ENCODE results near the gene MLLT10.

DNA sequence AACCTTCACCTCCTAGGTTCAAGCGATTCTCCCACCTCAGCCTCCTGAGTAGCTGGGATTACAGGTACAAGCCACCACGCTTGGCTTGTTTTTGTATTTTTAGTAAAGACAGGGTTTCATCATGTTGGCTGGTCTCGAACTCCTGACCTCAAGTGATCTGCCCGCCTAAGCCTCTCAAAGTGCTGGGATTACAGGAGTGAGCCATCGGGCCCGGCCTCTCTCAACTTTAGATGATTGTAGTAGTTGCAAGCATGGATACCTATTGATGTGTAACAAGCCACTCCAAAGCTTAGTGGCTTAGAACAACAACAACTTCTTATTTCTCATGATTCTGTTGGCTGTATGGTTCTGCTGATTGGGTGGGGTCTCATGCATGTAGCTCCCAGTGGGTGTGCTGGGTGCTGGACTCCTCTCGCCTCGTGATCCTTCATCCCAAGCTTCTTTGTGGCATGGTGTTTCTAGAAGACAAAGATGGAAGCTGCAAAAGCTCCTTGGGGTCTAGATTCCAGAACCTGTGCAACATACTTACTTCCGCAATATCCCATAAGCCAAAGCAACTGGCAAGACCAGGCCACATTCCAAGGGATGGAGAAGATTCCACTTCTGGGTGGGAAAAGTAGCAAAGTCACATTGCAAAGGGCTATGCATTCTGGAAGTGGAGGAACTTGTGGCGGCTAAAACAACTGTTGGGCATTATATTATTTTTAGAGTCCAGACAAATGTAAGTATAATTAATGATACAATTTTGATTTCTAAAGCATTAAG lies 46.4 kb upstream of the MLLT10 start:
- TF ChIP-seq, protein P1, sequence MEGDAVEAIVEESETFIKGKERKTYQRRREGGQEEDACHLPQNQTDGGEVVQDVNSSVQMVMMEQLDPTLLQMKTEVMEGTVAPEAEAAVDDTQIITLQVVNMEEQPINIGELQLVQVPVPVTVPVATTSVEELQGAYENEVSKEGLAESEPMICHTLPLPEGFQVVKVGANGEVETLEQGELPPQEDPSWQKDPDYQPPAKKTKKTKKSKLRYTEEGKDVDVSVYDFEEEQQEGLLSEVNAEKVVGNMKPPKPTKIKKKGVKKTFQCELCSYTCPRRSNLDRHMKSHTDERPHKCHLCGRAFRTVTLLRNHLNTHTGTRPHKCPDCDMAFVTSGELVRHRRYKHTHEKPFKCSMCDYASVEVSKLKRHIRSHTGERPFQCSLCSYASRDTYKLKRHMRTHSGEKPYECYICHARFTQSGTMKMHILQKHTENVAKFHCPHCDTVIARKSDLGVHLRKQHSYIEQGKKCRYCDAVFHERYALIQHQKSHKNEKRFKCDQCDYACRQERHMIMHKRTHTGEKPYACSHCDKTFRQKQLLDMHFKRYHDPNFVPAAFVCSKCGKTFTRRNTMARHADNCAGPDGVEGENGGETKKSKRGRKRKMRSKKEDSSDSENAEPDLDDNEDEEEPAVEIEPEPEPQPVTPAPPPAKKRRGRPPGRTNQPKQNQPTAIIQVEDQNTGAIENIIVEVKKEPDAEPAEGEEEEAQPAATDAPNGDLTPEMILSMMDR (IDR thresholded peaks at IDR 0.05; ENCODE audit: control extremely low read depth in 1 of 3, insufficient read depth in 1 of 3, low read depth in 1 of 3, low read length in 3 of 3): no peak
- TF ChIP-seq RFX5 (IDR thresholded peaks at IDR 0.05; ENCODE audit: borderline replicate concordance, low read depth, low read length) (no peak), BACH1 (IDR thresholded peaks at IDR 0.05; ENCODE audit: low read length) (no peak), GTF2F1 (IDR thresholded peaks at IDR 0.05; ENCODE audit: borderline replicate concordance, low read depth, low read length) (no peak), RAD21 (IDR thresholded peaks at IDR 0.05 in 1 of 2, conservative IDR thresholded peaks at IDR 0.05 in 1 of 2; ENCODE audit: low read depth in 2 of 2, low read length in 2 of 2) (no peak)
- TF ChIP-seq, protein P2, sequence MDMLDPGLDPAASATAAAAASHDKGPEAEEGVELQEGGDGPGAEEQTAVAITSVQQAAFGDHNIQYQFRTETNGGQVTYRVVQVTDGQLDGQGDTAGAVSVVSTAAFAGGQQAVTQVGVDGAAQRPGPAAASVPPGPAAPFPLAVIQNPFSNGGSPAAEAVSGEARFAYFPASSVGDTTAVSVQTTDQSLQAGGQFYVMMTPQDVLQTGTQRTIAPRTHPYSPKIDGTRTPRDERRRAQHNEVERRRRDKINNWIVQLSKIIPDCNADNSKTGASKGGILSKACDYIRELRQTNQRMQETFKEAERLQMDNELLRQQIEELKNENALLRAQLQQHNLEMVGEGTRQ (IDR thresholded peaks at IDR 0.05; ENCODE audit: low read length): no peak
- TF ChIP-seq, protein P3, sequence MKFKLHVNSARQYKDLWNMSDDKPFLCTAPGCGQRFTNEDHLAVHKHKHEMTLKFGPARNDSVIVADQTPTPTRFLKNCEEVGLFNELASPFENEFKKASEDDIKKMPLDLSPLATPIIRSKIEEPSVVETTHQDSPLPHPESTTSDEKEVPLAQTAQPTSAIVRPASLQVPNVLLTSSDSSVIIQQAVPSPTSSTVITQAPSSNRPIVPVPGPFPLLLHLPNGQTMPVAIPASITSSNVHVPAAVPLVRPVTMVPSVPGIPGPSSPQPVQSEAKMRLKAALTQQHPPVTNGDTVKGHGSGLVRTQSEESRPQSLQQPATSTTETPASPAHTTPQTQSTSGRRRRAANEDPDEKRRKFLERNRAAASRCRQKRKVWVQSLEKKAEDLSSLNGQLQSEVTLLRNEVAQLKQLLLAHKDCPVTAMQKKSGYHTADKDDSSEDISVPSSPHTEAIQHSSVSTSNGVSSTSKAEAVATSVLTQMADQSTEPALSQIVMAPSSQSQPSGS (IDR thresholded peaks at IDR 0.05; ENCODE audit: low read length): no peak
